ENCODE measurements around the gene MAML3.

GRCh38 chr4:139769364-139769763 is 384.6 kb downstream of the MAML3 start:
- TF ChIP-seq CTCF (IDR thresholded peaks at IDR 0.05; ENCODE audit: insufficient read depth, low read depth, low read length) (no peak), EZH2 (IDR thresholded peaks at IDR 0.05; ENCODE audit: insufficient read depth, low read length) (no peak)

Measured in astrocyte (in vitro differentiated cells and primary cell).